WERI-Rb-1 (cell line): ENCODE results near the gene GABRR3.
A peak's percentile ranks its signal among the peaks of the same experiment; 100 is the strongest.

ENCODE experiments used
- DNase-seq: peaks from one replicate; pipeline ENCODE4 v3.0.0-alpha.2; 2020
- H3K27ac ChIP-seq: fragments of 250-450 bp; sonication (Bioruptor Pico); 2 replicates; pipeline ENCODE4 v1.5.1; 2020; ENCODE audit warnings: mild to moderate bottlenecking, moderate library complexity
- H3K27me3 ChIP-seq: fragments of 250-450 bp; sonication (Bioruptor Pico); 2 replicates; pipeline ENCODE4 v1.5.1; 2021; ENCODE audit warnings: mild to moderate bottlenecking, low read depth, moderate library complexity; ENCODE audit not compliant: insufficient read depth, severe bottlenecking
- H3K36me3 ChIP-seq: fragments of 250-450 bp; sonication (Bioruptor Pico); 2 replicates; pipeline ENCODE4 v1.5.1; 2020; ENCODE audit warnings: mild to moderate bottlenecking, moderate library complexity
- H3K4me3 ChIP-seq: 2 replicates; pipeline ENCODE4 v1.5.1; 2011; ENCODE audit warnings: low read depth, mild to moderate bottlenecking, control low read depth, low read length
- H3K9me3 ChIP-seq: fragments of 250-450 bp; sonication (Bioruptor Pico); 2 replicates; pipeline ENCODE4 v1.5.1; 2021; ENCODE audit warnings: mild to moderate bottlenecking, moderate library complexity; ENCODE audit not compliant: severe bottlenecking
- TF ChIP-seq, protein P1 (sequence below): IDR thresholded peaks from 2 replicates; pipeline ENCODE4 v1.5.1; 2011; ENCODE audit warnings: low read depth, mild to moderate bottlenecking, control low read depth, inconsistent platforms, low read length

The GABRR3 gene

DNA sequence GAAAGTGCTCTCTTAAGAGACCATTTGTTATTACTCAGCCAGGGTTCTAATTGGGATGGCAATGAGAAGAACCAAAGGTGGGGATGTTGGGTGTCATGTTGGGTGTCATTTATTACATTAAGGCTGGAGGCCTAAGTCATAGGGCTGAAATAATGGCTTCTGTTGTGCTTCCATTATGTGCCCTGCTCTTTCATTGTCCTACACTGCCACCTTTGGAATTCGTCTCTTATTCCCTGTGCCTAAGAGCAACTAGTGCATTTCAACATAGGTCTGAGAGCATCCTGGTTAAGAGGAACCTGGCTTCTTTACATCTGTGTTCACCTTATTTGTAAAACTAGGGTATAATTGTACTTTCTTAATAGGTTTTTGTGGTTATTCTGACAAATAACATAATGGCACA lies 95.1 kb downstream of the GABRR3 start:
- no peaks in the 10 kb centered on the region for H3K27me3 ChIP-seq
- H3K9me3 ChIP-seq: no peaks in the 10 kb centered on the region
- peak overlapping the region; percentile 32; the same call in 1 of the 2 replicates for H3K27ac ChIP-seq
- TF ChIP-seq, protein P1, sequence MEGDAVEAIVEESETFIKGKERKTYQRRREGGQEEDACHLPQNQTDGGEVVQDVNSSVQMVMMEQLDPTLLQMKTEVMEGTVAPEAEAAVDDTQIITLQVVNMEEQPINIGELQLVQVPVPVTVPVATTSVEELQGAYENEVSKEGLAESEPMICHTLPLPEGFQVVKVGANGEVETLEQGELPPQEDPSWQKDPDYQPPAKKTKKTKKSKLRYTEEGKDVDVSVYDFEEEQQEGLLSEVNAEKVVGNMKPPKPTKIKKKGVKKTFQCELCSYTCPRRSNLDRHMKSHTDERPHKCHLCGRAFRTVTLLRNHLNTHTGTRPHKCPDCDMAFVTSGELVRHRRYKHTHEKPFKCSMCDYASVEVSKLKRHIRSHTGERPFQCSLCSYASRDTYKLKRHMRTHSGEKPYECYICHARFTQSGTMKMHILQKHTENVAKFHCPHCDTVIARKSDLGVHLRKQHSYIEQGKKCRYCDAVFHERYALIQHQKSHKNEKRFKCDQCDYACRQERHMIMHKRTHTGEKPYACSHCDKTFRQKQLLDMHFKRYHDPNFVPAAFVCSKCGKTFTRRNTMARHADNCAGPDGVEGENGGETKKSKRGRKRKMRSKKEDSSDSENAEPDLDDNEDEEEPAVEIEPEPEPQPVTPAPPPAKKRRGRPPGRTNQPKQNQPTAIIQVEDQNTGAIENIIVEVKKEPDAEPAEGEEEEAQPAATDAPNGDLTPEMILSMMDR: peak; percentile 29; the same call in 1 of the 2 replicates
- H3K4me3 ChIP-seq: no peak overlapping the region
- DNase-seq: no peak
- H3K36me3 ChIP-seq: peaks cover 65% of the 10 kb centered on the region

DNA sequence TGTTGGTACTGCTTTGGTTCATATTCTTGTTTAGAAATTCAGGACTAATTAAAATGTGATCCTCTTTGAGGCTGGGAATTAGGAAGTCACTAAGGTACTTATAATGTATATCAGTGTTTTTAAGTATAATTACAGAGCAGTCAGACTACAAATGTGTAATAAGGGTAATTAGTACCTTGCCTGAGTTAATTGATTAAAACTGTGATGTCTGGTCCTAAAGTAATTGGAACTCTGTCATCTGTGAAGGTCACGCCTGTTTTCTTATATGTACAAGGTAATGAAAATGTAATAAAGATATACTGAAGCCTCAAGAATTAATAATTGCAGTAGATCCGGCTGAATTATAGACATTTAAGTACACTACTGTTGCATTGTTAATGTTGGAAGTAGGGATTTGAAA lies 95.7 kb downstream of the GABRR3 start:
- Histone ChIP-seq H3K36me3 (peaks cover 63% of the 10 kb centered on the region), H3K4me3 (no peak overlapping the region), H3K27me3 (no peaks in the 10 kb centered on the region), H3K9me3 (no peaks in the 10 kb centered on the region), H3K27ac (peak overlapping the region; percentile 32)
- TF ChIP-seq, protein P1: no peak
- DNase-seq: no peak

DNA sequence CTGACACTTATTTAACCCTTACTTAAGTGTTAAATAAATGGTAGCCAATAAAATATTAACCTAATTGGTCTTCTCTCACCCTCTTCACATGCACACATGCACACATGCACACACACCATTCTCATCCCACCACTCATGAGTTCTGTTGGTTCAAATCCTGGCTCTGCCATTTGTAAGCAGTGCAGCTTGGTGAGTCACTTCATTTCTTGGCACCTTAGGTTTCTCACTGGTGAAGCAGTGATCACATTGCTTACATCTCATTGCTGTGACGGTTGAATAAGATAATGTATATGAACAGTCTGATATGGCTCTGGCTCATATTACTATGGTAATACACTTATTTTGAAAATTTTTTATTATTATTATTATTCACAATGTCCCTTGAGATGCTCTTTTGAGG lies 96.7 kb downstream of the GABRR3 start:
- Histone ChIP-seq H3K9me3 (no peaks in the 10 kb centered on the region), H3K27ac (no peak overlapping the region), H3K27me3 (no peaks in the 10 kb centered on the region), H3K4me3 (no peak overlapping the region), H3K36me3 (peaks cover 63% of the 10 kb centered on the region)
- TF ChIP-seq, protein P1: no peak
- DNase-seq: no peak

DNA sequence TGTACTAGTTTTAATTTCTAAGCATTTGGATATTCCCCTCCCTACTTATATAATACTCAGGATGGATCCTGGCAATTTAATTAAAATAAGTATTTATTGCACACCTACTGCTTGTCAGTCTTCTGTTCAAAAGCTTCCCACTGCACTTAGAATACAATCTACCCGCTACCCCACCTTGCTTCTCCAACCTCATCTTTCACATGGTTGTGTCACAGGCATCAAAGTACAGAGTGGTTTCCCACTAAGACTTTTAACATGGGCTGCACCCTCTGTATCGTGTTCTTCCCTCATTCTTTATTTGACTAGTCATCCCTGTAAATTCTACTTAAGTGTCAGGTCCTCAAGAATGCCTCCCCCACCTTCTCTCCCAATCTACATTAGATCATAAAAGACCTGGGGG lies 97.9 kb downstream of the GABRR3 start:
- peaks cover 54% of the 10 kb centered on the region for H3K36me3 ChIP-seq

DNA sequence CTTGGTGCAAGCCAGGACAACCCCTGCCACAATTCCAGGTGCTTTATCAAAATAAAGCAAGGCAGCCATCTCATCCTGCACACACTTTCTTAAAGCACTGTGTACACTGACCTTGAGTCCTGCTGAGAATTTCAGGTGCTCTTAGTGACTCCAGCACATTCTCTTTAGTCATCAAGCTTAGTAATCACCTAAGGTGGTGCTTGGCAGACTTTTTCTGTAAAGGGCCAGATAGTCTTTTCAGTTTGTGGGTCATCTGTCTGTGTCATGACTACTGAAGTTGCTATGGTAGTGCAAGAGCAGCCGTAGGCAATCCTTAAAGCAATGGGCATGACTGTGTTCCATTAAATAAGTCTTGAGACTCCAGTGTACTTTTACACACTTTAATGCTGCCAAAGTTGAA lies 99.3 kb downstream of the GABRR3 start:
- H3K9me3 ChIP-seq: no peaks in the 10 kb centered on the region
- no peaks in the 10 kb centered on the region for H3K27me3 ChIP-seq
- DNase-seq: no peak
- no peak overlapping the region for H3K4me3 ChIP-seq
- no peak overlapping the region for H3K27ac ChIP-seq
- peaks cover 50% of the 10 kb centered on the region for H3K36me3 ChIP-seq
- TF ChIP-seq, protein P1: no peak

More for the DNA sequence above, 97.9 kb downstream of the GABRR3 start:
- H3K27me3 ChIP-seq: no peaks in the 10 kb centered on the region
- DNase-seq: no peak
- no peak overlapping the region for H3K27ac ChIP-seq
- TF ChIP-seq, protein P1: no peak
- H3K9me3 ChIP-seq: no peaks in the 10 kb centered on the region
- H3K4me3 ChIP-seq: no peak overlapping the region
